ENCODE measurements around the gene CEMP1.
A peak's percentile ranks its signal among the peaks of the same experiment; 100 is the strongest.

CEMP1 gene

DNA sequence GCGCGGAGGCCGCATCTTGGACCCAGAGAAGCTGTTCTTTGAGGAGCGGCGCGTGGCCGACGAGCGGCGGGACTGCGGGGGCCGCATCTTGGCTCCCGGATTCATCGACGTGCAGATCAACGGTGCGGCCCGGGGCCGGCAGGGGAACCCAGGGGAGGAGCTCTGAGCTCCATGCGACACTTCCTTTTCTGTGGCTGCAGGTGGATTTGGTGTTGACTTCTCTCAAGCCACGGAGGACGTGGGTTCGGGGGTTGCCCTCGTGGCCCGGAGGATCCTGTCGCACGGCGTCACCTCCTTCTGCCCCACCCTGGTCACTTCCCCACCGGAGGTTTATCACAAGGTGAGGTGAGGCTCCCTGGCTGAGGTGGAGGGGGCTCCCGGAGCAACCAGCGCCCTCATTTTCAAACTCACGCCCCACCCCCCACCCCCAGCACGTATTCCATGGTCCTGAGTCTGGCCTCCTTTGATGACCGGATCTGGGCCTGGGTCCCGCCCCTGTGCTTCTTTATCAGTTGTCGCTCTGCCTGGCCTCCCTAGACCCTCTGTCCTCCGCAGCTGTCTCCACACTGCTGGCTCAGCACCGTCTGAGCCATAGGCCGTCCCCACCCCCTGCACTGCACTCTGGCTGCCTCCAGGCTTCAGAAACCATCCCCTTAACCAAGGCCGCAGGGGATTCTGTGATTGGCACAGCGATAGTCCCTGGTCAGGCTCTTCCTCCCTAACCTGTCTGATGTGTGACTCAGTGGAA, 10.2 kb downstream of the CEMP1 start:
- Histone ChIP-seq H3K27me3 (ENCODE audit: low read depth, low read length) (no peaks in the 10 kb centered on the region), H3K36me3 (replicated peaks; ENCODE audit: low read depth, low read length) (peaks cover 15% of the 10 kb centered on the region), H3K4me3 (ENCODE audit: low read length) (peak overlapping the region; percentile 95), H3K4me1 (ENCODE audit: low read length) (peaks cover 22% of the 10 kb centered on the region), H4K20me1 (ENCODE audit: insufficient read depth, low read length) (peaks cover 40% of the 10 kb centered on the region), H3K4me2 (ENCODE audit: low read length) (peak overlapping the region; percentile 94), H3K79me2 (ENCODE audit: low read length) (peaks cover 49% of the 10 kb centered on the region), H3K9me3 (ENCODE audit: insufficient read depth, low read length) (no peaks in the 10 kb centered on the region), H2AFZ (ENCODE audit: low read depth, low read length) (no peak overlapping the region), H3K27ac (ENCODE audit: low read length) (no peak overlapping the region), H3K9ac (ENCODE audit: low read length) (peak overlapping the region; percentile 62)
- no peak for TF ChIP-seq EZH2phosphoT487 (IDR thresholded peaks at IDR 0.05; ENCODE audit: low read depth)
- TF ChIP-seq, protein P1, sequence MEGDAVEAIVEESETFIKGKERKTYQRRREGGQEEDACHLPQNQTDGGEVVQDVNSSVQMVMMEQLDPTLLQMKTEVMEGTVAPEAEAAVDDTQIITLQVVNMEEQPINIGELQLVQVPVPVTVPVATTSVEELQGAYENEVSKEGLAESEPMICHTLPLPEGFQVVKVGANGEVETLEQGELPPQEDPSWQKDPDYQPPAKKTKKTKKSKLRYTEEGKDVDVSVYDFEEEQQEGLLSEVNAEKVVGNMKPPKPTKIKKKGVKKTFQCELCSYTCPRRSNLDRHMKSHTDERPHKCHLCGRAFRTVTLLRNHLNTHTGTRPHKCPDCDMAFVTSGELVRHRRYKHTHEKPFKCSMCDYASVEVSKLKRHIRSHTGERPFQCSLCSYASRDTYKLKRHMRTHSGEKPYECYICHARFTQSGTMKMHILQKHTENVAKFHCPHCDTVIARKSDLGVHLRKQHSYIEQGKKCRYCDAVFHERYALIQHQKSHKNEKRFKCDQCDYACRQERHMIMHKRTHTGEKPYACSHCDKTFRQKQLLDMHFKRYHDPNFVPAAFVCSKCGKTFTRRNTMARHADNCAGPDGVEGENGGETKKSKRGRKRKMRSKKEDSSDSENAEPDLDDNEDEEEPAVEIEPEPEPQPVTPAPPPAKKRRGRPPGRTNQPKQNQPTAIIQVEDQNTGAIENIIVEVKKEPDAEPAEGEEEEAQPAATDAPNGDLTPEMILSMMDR (IDR thresholded peaks at IDR 0.05; ENCODE audit: low read depth, low read length) = no peak

DNA sequence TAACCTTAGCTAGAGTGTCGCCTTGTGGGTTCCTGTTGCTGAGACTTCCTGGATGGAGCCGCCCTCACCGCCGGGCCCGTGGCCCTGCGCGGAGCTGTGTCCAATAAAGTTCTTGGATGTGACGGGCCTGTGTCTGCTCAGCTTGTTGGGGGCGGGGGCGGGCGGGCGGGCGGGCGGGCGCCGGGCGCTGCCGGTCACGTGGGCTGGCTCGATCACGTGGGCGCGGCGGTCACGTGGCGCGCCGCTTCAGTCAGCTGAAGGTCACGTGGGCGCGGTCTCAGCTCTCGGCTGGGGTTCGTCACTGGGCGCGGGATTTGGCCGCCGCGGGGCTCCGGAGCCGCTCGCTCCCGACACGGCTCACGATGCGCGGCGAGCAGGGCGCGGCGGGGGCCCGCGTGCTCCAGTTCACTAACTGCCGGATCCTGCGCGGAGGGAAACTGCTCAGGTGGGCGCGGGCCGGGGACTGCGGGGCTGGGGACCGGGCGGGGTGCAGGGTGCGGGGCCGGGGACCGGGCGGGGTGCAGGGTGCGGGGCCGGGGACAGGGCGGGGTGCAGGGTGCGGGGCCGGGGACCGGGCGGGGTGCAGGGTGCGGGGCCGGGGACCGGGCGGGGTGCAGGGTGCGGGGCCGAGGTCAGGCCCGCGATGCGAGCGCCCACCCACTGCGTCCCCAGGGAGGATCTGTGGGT, 11.0 kb downstream of the CEMP1 start, which contains the start of gene AMDHD2:
Gene AMDHD2 (plus strand): TSS at position 275 of the 687 bp plus-strand sequence. CDS start 88 bp downstream, at position 363.
- TF ChIP-seq EZH2phosphoT487 (IDR thresholded peaks at IDR 0.05; ENCODE audit: low read depth) = no peak
- TF ChIP-seq, protein P1 (IDR thresholded peaks at IDR 0.05; ENCODE audit: low read depth, low read length) = no peak
- Histone ChIP-seq H3K36me3 (replicated peaks; ENCODE audit: low read depth, low read length) (peaks cover 15% of the 10 kb centered on the region), H4K20me1 (ENCODE audit: insufficient read depth, low read length) (peaks cover 47% of the 10 kb centered on the region), H3K9me3 (ENCODE audit: insufficient read depth, low read length) (no peaks in the 10 kb centered on the region), H3K27ac (ENCODE audit: low read length) (no peak within 1 kb of the TSS), H3K79me2 (ENCODE audit: low read length) (peaks cover 56% of the 10 kb centered on the region), H3K4me3 (ENCODE audit: low read length) (peak within 1 kb of the TSS; percentile 95), H3K4me2 (ENCODE audit: low read length) (peak within 1 kb of the TSS; percentile 94), H3K4me1 (ENCODE audit: low read length) (peaks cover 29% of the 10 kb centered on the region), H3K27me3 (ENCODE audit: low read depth, low read length) (no peaks in the 10 kb centered on the region), H3K9ac (ENCODE audit: low read length) (peak within 1 kb of the TSS; percentile 62), H2AFZ (ENCODE audit: low read depth, low read length) (no peak within 1 kb of the TSS)

DNA sequence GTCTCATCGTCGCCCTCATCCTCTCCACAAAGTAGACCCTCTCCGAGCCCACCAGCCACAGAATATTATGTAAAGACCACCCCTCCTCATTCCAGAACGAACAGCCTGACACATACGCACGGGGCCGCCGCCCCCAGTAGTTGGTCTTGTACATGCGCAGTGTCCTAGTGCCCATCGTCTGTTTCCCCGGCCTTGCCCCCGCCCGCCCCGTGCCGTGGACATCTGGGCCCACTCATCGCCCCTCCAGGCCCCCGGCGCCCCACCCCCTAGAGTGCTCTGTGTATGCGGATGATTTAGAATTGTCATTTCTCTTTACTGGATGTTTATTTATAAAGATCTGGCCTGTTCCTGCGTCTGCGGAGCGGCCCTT, 11.5 kb downstream of the CEMP1 start:
- Histone ChIP-seq H3K9ac (ENCODE audit: low read length) (no peak overlapping the region), H3K27ac (ENCODE audit: low read length) (no peak overlapping the region), H2AFZ (ENCODE audit: low read depth, low read length) (no peak overlapping the region), H3K4me3 (ENCODE audit: low read length) (peak overlapping the region; percentile 95), H4K20me1 (ENCODE audit: insufficient read depth, low read length) (peaks cover 53% of the 10 kb centered on the region), H3K27me3 (ENCODE audit: low read depth, low read length) (no peaks in the 10 kb centered on the region), H3K36me3 (replicated peaks; ENCODE audit: low read depth, low read length) (peaks cover 14% of the 10 kb centered on the region), H3K79me2 (ENCODE audit: low read length) (peaks cover 61% of the 10 kb centered on the region), H3K9me3 (ENCODE audit: insufficient read depth, low read length) (no peaks in the 10 kb centered on the region), H3K4me2 (ENCODE audit: low read length) (peak overlapping the region; percentile 69), H3K4me1 (ENCODE audit: low read length) (peaks cover 33% of the 10 kb centered on the region)
- TF ChIP-seq EZH2phosphoT487 (IDR thresholded peaks at IDR 0.05; ENCODE audit: low read depth) = no peak
- TF ChIP-seq, protein P1 (IDR thresholded peaks at IDR 0.05; ENCODE audit: low read depth, low read length) = no peak
